ENCODE data around the gene ZNF397. TPM values are rescaled to one million over a fixed set of nuclear protein-coding genes. Genes with fewer than 3 reads are reported as not detected.

The ZNF397 gene
- total and polyA plus RNA-seq, 2 donors (not counting 3 experiments of a cell fraction or from before 2014, with no cell fraction given), result 1.5 to 5.5 TPM

DNA sequence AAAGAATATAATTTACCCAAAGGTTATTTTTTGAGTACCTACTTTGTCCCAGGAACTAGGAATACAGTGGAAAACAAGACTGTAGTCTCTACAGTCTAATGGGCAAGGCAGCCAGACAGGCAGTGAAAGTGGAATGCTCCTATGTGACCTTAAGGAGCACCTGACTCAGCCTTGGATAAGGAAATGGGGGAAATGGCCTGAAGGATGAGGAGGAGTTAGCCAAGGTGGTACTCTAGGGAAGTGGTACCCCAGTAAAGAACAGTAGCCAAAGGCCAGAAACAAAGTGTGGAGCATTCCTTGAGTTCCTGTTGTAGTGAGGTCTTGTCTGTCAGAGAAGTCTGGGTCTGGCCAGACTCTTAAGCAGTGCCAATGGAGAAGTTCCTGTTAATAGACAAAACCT lies 6.0 kb downstream of the ZNF397 start:
- Histone ChIP-seq H3K36me3 (ENCODE audit: control insufficient read depth in 2 of 2, extremely low read depth in 1 of 2, insufficient read depth in 2 of 2, low read length in 2 of 2) (peaks cover 0 to 18% of the 10 kb centered on the region in 2 experiments), H4K20me1 (replicated peaks; ENCODE audit: control insufficient read depth, extremely low read depth, insufficient read depth, low read length) (no peaks in the 10 kb centered on the region), H3K9me1 (replicated peaks; ENCODE audit: control insufficient read depth, extremely low read depth, insufficient read depth, low read length) (no peaks in the 10 kb centered on the region), H3K27ac (ENCODE audit: insufficient read depth, low read depth, low read length) (no peak overlapping the region), H3K27me3 (ENCODE audit: control insufficient read depth in 2 of 2, insufficient read depth in 2 of 2, low read length in 2 of 2) (no peaks in the 10 kb centered on the region), H3K4me3 (replicated peaks in 1 of 3; ENCODE audit: insufficient read depth in 1 of 3, low read depth in 1 of 3, low read length in 3 of 3) (no peak overlapping the region), H3K9ac (replicated peaks; ENCODE audit: extremely low read depth, insufficient read depth, low read length) (no peak overlapping the region), H3K79me2 (ENCODE audit: control insufficient read depth, insufficient read depth, low read length) (no peaks in the 10 kb centered on the region), H3K4me1 (ENCODE audit: control insufficient read depth, extremely low read depth, insufficient read depth, low read length) (peaks cover 3% of the 10 kb centered on the region), H2AFZ (ENCODE audit: low read depth, low read length) (no peak overlapping the region), H3K4me2 (ENCODE audit: insufficient read depth, low read length) (no peak overlapping the region), H3K9me3 (replicated peaks; ENCODE audit: control insufficient read depth, insufficient read depth, low read length) (peaks cover 8% of the 10 kb centered on the region)
- dilution Hi-C loops (cut with MboI; ENCODE audit: extremely low pct_ligation_motif_present, low sequenced_read_pairs), result no loop called here
- POLR2A ChIA-PET, result no interaction called here
- DNase-seq (ENCODE audit: low read depth, low spot score) (no peak), FAIRE-seq (no peak)
- CTCF ChIA-PET, result no interaction called here
- intact Hi-C loops (cut with micrococcal nuclease), result no loop called here
- no peak for TF ChIP-seq GATA2 (IDR thresholded peaks at IDR 0.05; ENCODE audit: insufficient read depth, insufficient read length, low read depth, low read length)
- TF ChIP-seq POLR2A (IDR thresholded peaks at IDR 0.05; ENCODE audit: low read depth, low read length), result no peak
- TF ChIP-seq, protein P1, sequence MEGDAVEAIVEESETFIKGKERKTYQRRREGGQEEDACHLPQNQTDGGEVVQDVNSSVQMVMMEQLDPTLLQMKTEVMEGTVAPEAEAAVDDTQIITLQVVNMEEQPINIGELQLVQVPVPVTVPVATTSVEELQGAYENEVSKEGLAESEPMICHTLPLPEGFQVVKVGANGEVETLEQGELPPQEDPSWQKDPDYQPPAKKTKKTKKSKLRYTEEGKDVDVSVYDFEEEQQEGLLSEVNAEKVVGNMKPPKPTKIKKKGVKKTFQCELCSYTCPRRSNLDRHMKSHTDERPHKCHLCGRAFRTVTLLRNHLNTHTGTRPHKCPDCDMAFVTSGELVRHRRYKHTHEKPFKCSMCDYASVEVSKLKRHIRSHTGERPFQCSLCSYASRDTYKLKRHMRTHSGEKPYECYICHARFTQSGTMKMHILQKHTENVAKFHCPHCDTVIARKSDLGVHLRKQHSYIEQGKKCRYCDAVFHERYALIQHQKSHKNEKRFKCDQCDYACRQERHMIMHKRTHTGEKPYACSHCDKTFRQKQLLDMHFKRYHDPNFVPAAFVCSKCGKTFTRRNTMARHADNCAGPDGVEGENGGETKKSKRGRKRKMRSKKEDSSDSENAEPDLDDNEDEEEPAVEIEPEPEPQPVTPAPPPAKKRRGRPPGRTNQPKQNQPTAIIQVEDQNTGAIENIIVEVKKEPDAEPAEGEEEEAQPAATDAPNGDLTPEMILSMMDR (IDR thresholded peaks at IDR 0.05; ENCODE audit: extremely low read depth in 1 of 2, insufficient read depth in 1 of 2, low read depth in 1 of 2, low read length in 2 of 2), result no peak
- no peak for TF ChIP-seq POLR2AphosphoS5 (IDR thresholded peaks at IDR 0.05; ENCODE audit: insufficient read depth, low read depth, low read length)
- no peak for TF ChIP-seq MYC (IDR thresholded peaks at IDR 0.05; ENCODE audit: low read depth, low read length)
- no peak for TF ChIP-seq EZH2 (IDR thresholded peaks at IDR 0.05; ENCODE audit: borderline replicate concordance, low read depth, low read length, severe bottlenecking)
- TF ChIP-seq JUN (IDR thresholded peaks at IDR 0.05; ENCODE audit: borderline replicate concordance, insufficient read depth, insufficient read length, low read depth), result no peak
- TF ChIP-seq, protein P2, sequence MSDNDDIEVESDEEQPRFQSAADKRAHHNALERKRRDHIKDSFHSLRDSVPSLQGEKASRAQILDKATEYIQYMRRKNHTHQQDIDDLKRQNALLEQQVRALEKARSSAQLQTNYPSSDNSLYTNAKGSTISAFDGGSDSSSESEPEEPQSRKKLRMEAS (IDR thresholded peaks at IDR 0.05; ENCODE audit: insufficient read depth, insufficient read length), result no peak
- TF ChIP-seq FOS (IDR thresholded peaks at IDR 0.05; ENCODE audit: borderline replicate concordance, insufficient read depth, low read length), result no peak
- no TSS peak for BruUV-seq (replicated peaks)

All from endothelial cell of umbilical vein (primary cell).